Hepatocyte (in vitro differentiated cells): ENCODE measurements around the gene URM1.

Experiments used
- EZH2 ChIP-seq: fragments of 200-600 bp; sonication (generic); IDR thresholded peaks from 2 replicates; pipeline ENCODE4 v1.6.1; 2016; ENCODE audit warnings: antibody characterized with exemption, mild to moderate bottlenecking, borderline replicate concordance
- EZH2phosphoT487 ChIP-seq: fragments of 200-600 bp; sonication (generic); IDR thresholded peaks from one replicate; pipeline ENCODE4 v1.6.1; 2018; ENCODE audit warnings: antibody characterized with exemption, mild to moderate bottlenecking, low read depth, moderate library complexity; ENCODE audit not compliant: unreplicated experiment, severe bottlenecking
- TF ChIP-seq, protein P1 (sequence below): fragments of 200-600 bp; sonication (generic); IDR thresholded peaks from 2 replicates; pipeline ENCODE4 v1.5.1; 2016; ENCODE audit warnings: antibody characterized with exemption, mild to moderate bottlenecking; ENCODE audit not compliant: poor library complexity

DNA sequence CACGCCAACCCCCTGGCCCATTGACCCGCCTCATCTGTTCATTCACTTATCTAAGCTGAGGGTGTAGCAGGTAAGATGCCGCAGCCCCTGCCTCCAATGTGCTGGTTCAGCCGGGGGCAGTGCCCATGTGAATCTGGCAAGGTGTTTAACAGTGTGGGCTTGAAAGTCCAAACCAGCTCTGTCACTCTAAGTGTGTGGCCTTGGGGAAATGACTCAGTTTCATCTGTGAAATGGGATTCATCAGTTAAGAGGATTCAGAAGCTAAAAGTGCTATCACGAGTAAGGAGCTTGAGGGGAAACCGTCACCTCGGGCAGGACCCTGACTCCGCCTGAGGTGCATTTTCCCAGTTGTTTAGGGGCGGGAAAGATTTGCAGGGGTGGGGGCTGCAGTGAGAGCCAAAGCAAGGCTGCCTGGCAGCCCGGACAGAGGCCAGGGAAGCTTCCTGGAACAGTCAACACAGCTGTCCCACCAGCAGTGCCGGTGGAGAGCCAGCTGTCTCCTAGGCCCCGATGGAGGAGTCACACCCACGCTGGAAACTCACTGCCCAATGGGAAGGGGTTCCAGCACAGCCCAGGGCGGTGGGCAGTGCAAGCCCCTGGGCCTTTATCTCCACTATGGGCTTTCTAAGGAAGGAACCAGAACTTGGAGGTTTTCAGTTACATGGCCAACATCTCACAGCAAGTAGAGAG, 9.7 kb upstream of the URM1 start:
- no peak for TF ChIP-seq EZH2
- TF ChIP-seq, protein P1, sequence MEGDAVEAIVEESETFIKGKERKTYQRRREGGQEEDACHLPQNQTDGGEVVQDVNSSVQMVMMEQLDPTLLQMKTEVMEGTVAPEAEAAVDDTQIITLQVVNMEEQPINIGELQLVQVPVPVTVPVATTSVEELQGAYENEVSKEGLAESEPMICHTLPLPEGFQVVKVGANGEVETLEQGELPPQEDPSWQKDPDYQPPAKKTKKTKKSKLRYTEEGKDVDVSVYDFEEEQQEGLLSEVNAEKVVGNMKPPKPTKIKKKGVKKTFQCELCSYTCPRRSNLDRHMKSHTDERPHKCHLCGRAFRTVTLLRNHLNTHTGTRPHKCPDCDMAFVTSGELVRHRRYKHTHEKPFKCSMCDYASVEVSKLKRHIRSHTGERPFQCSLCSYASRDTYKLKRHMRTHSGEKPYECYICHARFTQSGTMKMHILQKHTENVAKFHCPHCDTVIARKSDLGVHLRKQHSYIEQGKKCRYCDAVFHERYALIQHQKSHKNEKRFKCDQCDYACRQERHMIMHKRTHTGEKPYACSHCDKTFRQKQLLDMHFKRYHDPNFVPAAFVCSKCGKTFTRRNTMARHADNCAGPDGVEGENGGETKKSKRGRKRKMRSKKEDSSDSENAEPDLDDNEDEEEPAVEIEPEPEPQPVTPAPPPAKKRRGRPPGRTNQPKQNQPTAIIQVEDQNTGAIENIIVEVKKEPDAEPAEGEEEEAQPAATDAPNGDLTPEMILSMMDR: no peak
- no peak for TF ChIP-seq EZH2phosphoT487
